Omental fat pad (tissue), 4 donors: ENCODE measurements around the gene PBOV1. TPM values are rescaled to one million over a fixed set of nuclear protein-coding genes. Genes with fewer than 3 reads are reported as not detected.

Source experiments
- ATAC-seq: fragments of 150-250 bp; one replicate; pipeline ENCODE4 v1.9.1; 2016; ENCODE audit warnings: mild to moderate bottlenecking, moderate library complexity; ENCODE audit not compliant: low FRiP score
- DNase-seq: peaks from one replicate; pipeline ENCODE4 v3.0.0-alpha.2; 2019; ENCODE audit warnings: low spot score
- CTCF ChIP-seq, 3 donors: fragments of 450-650 bp; IDR thresholded peaks; one replicate each; pipeline ENCODE4 v1.5.1; 2016 to 2017; ENCODE audit warnings: antibody characterized with exemption in 3 of 3, mild to moderate bottlenecking in 3 of 3, moderate library complexity in 2 of 3
- total RNA-seq, 4 donors: library from RNA; depleted of rRNA; stranded (reverse); fragments of >200 nt; gene quantifications; one replicate each; pipeline ENCODE4 v1.1.0, GENCODE V29; 2016

The PBOV1 gene
- total RNA-seq, 4 donors from 2014 or later, result not detected

- DNase-seq (no peak), ATAC-seq (no peak)
- TF ChIP-seq CTCF (IDR thresholded peaks at IDR 0.05), result no peak
Measured at GRCh38 chr6:138198430-138199091, 19.7 kb downstream of the PBOV1 start.

- no peak for ATAC-seq
- no peak for DNase-seq
- TF ChIP-seq CTCF (IDR thresholded peaks at IDR 0.05), result no peak
Measured at GRCh38 chr6:138197570-138197969, 20.7 kb downstream of the PBOV1 start.

- ATAC-seq, result no peak
- no peak for TF ChIP-seq CTCF (IDR thresholded peaks at IDR 0.05)
- no peak for DNase-seq
Measured at GRCh38 chr6:138196122-138196738, 22.1 kb downstream of the PBOV1 start.

GRCh38 chr6:138194287-138194686, 24.0 kb downstream of the PBOV1 start:
- ATAC-seq, result no peak
- TF ChIP-seq CTCF (IDR thresholded peaks at IDR 0.05), result no peak
- no peak for DNase-seq

- no peak for DNase-seq
- TF ChIP-seq CTCF (IDR thresholded peaks at IDR 0.05), result no peak
- ATAC-seq, result no peak
Measured at GRCh38 chr6:138188278-138188941, 29.9 kb downstream of the PBOV1 start.

GRCh38 chr6:138187156-138187555, 31.1 kb downstream of the PBOV1 start:
- ATAC-seq, result no peak
- TF ChIP-seq CTCF (IDR thresholded peaks at IDR 0.05), result no peak
- DNase-seq, result no peak
